ENCODE results near the gene FIZ1. TPM values are rescaled to one million over a fixed set of nuclear protein-coding genes. Genes with fewer than 3 reads are reported as not detected.
A peak's percentile ranks its signal among the peaks of the same experiment; 100 is the strongest.

The FIZ1 gene
- total RNA-seq, 1 experiment from 2014 or later, result 21.5 TPM

- Histone ChIP-seq H4K20me1 (ENCODE audit: control insufficient read depth, insufficient read depth, insufficient read length) (no peaks in the 10 kb centered on the region), H4K91ac (ENCODE audit: insufficient read length, low read depth, low read length) (no peak overlapping the region), H2BK120ac (ENCODE audit: low read depth, low read length, poor library complexity, severe bottlenecking) (no peak overlapping the region), H3K56ac (ENCODE audit: insufficient read length, low read depth, low read length) (no peak overlapping the region), H2BK12ac (ENCODE audit: insufficient read length, low read depth, low read length) (no peak overlapping the region), H3K9ac (ENCODE audit: extremely low read depth, insufficient read length, low read length) (no peak overlapping the region), H2AFZ (ENCODE audit: low read length) (no peak overlapping the region), H3K4me1 (ENCODE audit: insufficient read depth, low read length) (no peaks in the 10 kb centered on the region), H4K5ac (ENCODE audit: insufficient read length, low read depth, low read length) (no peak overlapping the region), H2AK5ac (ENCODE audit: insufficient read length, low read length) (no peak overlapping the region), H2BK5ac (ENCODE audit: insufficient read length, low read length) (no peak overlapping the region), H3K27me3 (ENCODE audit: insufficient read depth, low read length) (no peaks in the 10 kb centered on the region), H3K23ac (ENCODE audit: insufficient read length, low read depth, low read length) (no peak overlapping the region), H2BK15ac (ENCODE audit: low read depth, low read length) (no peak overlapping the region), H3K27ac (ENCODE audit: insufficient read length, low read depth, low read length) (no peak overlapping the region), H4K8ac (replicated peaks; ENCODE audit: insufficient read length, low read depth, low read length) (no peak overlapping the region), H3K79me2 (ENCODE audit: insufficient read depth, low read length) (0 out of 2 replicates have a peak, but pooled peaks cover 1% of the 10 kb centered on the region), H3K23me2 (ENCODE audit: insufficient read length, low read depth, low read length, poor library complexity, severe bottlenecking) (no peaks in the 10 kb centered on the region), H3K9me3 (ENCODE audit: control insufficient read depth, low read depth, low read length) (no peaks in the 10 kb centered on the region), H3K14ac (ENCODE audit: insufficient read depth, low read length) (no peak overlapping the region), H3K18ac (ENCODE audit: insufficient read length, low read depth, low read length) (no peak overlapping the region), H2BK20ac (ENCODE audit: low read depth, low read length, poor library complexity, severe bottlenecking) (no peak overlapping the region), H3T11ph (ENCODE audit: low read length) (no peak overlapping the region), H3K79me1 (ENCODE audit: insufficient read depth, low read depth, low read length, poor library complexity, severe bottlenecking) (no peaks in the 10 kb centered on the region), H3K4me2 (ENCODE audit: insufficient read depth, insufficient read length, low read length) (no peak overlapping the region), H3K4ac (ENCODE audit: low read depth, low read length) (no peak overlapping the region)
- Mint-ChIP-seq H3K27ac (no peak overlapping the region; a peak in 1 of 7 replicates), H3K4me1 (peaks cover 0 to 2% of the 10 kb centered on the region in 2 experiments; a peak in 1 of 4 replicates), H3K27me3 (ENCODE audit: low read depth) (no peaks in the 10 kb centered on the region; the same call in 1 of the 2 replicates), H3K4me3 (peak overlapping the region in 1 of 2 experiments; percentile 14; a peak in 1 of 5 replicates), H3K9me3 (no peaks in the 10 kb centered on the region), H3K36me3 (ENCODE audit: insufficient read depth in 1 of 3, low read depth in 3 of 3) (peaks cover 15 to 41% (median 36%) of the 10 kb centered on the region in 3 experiments)
- no CpG with 5 or more reads among the region's 27 CpGs for WGBS (ENCODE audit: extremely low coverage, insufficient read length, low lambda C conversion rate)
- no peak for DNase-seq
- no peak for TF ChIP-seq CTCF (conservative IDR thresholded peaks at IDR 0.05)
These were observed 14.1 kb upstream of the FIZ1 start for GRCh38 chr19:55613396-55613795.
